H9 (cell line): ENCODE measurements around the gene LHX1. TPM values are rescaled to one million over a fixed set of nuclear protein-coding genes. Genes with fewer than 3 reads are reported as not detected.

Experiments
- DNase-seq: peaks from one replicate; pipeline ENCODE4 v3.0.0-alpha.2; 2017
- H2AFZ ChIP-seq: one replicate; pipeline ENCODE4 v1.6.1; 2013; ENCODE audit warnings: mild to moderate bottlenecking, low read length, control low read depth, moderate library complexity
- H2AK5ac ChIP-seq: 2 replicates; pipeline ENCODE4 v1.6.1; 2013; ENCODE audit warnings: low read length, control low read depth, mixed read lengths; ENCODE audit not compliant: insufficient read length
- H2BK120ac ChIP-seq: one replicate; pipeline ENCODE4 v1.6.1; 2013; ENCODE audit warnings: low read depth, mild to moderate bottlenecking, low read length, control low read depth, inconsistent platforms; ENCODE audit not compliant: poor library complexity, severe bottlenecking
- H2BK12ac ChIP-seq: 2 replicates; pipeline ENCODE4 v1.6.1; 2013; ENCODE audit warnings: low read length, control low read depth, mixed read lengths, low read depth; ENCODE audit not compliant: insufficient read length
- H2BK15ac ChIP-seq: 2 replicates; pipeline ENCODE4 v1.6.1; 2013; ENCODE audit warnings: low read depth, low read length, control low read depth
- H2BK20ac ChIP-seq: one replicate; pipeline ENCODE4 v1.6.1; 2013; ENCODE audit warnings: low read depth, mild to moderate bottlenecking, low read length, control low read depth, inconsistent platforms; ENCODE audit not compliant: poor library complexity, severe bottlenecking
- H2BK5ac ChIP-seq: 2 replicates; pipeline ENCODE4 v1.6.1; 2013; ENCODE audit warnings: low read length, control low read depth, mixed read lengths; ENCODE audit not compliant: insufficient read length
- H3K14ac ChIP-seq: 2 replicates; pipeline ENCODE4 v1.6.1; 2013; ENCODE audit warnings: low read length, control low read depth; ENCODE audit not compliant: insufficient read depth
- H3K18ac ChIP-seq: 2 replicates; pipeline ENCODE4 v1.6.1; 2013; ENCODE audit warnings: low read depth, mild to moderate bottlenecking, mixed read lengths, low read length, control low read depth; ENCODE audit not compliant: insufficient read length
- H3K23ac ChIP-seq: 2 replicates; pipeline ENCODE4 v1.6.1; 2013; ENCODE audit warnings: low read length, control low read depth, mixed read lengths, low read depth; ENCODE audit not compliant: insufficient read length
- H3K23me2 ChIP-seq: 2 replicates; pipeline ENCODE4 v1.6.1; 2013; ENCODE audit warnings: low read depth, mild to moderate bottlenecking, mixed read lengths, low read length, control low read depth; ENCODE audit not compliant: insufficient read length, poor library complexity, severe bottlenecking
- H3K27ac ChIP-seq: 2 replicates; pipeline ENCODE4 v1.5.1; 2013; ENCODE audit warnings: low read length, control low read depth, mixed read lengths, low read depth; ENCODE audit not compliant: insufficient read length
- H3K27me3 ChIP-seq: 2 replicates; pipeline ENCODE4 v1.6.1; 2013; ENCODE audit warnings: low read length, control low read depth, inconsistent platforms; ENCODE audit not compliant: insufficient read depth
- H3K4ac ChIP-seq: 2 replicates; pipeline ENCODE4 v1.6.1; 2013; ENCODE audit warnings: low read depth, mild to moderate bottlenecking, control low read depth, inconsistent platforms, low read length, moderate library complexity
- H3K4me1 ChIP-seq: 2 replicates; pipeline ENCODE4 v1.6.1; 2013; ENCODE audit warnings: low read length, control low read depth, inconsistent platforms; ENCODE audit not compliant: insufficient read depth
- H3K4me2 ChIP-seq: 2 replicates; pipeline ENCODE4 v1.6.1; 2013; ENCODE audit warnings: low read length, control low read depth, mixed read lengths; ENCODE audit not compliant: insufficient read length, insufficient read depth
- H3K56ac ChIP-seq: 2 replicates; pipeline ENCODE4 v1.6.1; 2013; ENCODE audit warnings: low read depth, mild to moderate bottlenecking, mixed read lengths, low read length, control low read depth; ENCODE audit not compliant: insufficient read length
- H3K79me1 ChIP-seq: 2 replicates; pipeline ENCODE4 v1.6.1; 2013; ENCODE audit warnings: low read depth, mild to moderate bottlenecking, moderate library complexity, low read length, control low read depth, inconsistent platforms; ENCODE audit not compliant: insufficient read depth, poor library complexity, severe bottlenecking
- H3K79me2 ChIP-seq: 2 replicates; pipeline ENCODE4 v1.6.1; 2013; ENCODE audit warnings: low read length, control low read depth, inconsistent platforms; ENCODE audit not compliant: insufficient read depth
- H3K9ac ChIP-seq: 2 replicates; pipeline ENCODE4 v1.6.1; 2013; ENCODE audit warnings: low read length, control low read depth, mixed read lengths; ENCODE audit not compliant: insufficient read length; ENCODE audit errors: extremely low read depth
- H3K9me3 ChIP-seq: one replicate; pipeline ENCODE4 v1.6.1; 2013; ENCODE audit warnings: low read depth, low read length, inconsistent platforms; ENCODE audit not compliant: control insufficient read depth
- H3T11ph ChIP-seq: one replicate; pipeline ENCODE4 v1.6.1; 2013; ENCODE audit warnings: mild to moderate bottlenecking, low read length, control low read depth, inconsistent platforms
- H4K20me1 ChIP-seq: one replicate; pipeline ENCODE4 v1.6.1; 2013; ENCODE audit not compliant: control insufficient read depth, insufficient read length, insufficient read depth
- H4K5ac ChIP-seq: 2 replicates; pipeline ENCODE4 v1.6.1; 2013; ENCODE audit warnings: low read depth, mild to moderate bottlenecking, mixed read lengths, low read length, control low read depth; ENCODE audit not compliant: insufficient read length
- H4K8ac ChIP-seq: replicated peaks from 2 replicates; pipeline ENCODE4 v1.6.1; 2013; ENCODE audit warnings: low read length, control low read depth, mixed read lengths, low read depth; ENCODE audit not compliant: insufficient read length
- H4K91ac ChIP-seq: 2 replicates; pipeline ENCODE4 v1.6.1; 2013; ENCODE audit warnings: low read depth, mild to moderate bottlenecking, moderate library complexity, mixed read lengths, low read length, control low read depth; ENCODE audit not compliant: insufficient read length
- H3K27ac Mint-ChIP-seq, 3 experiments: 2 replicates in 2 of 3; 3 replicates in 1 of 3; pipeline ENCODE4 v1.8.0; 2020 to 2021; ENCODE audit warnings: mixed read lengths in 3 of 3, mild to moderate bottlenecking in 1 of 3, moderate library complexity in 1 of 3
- H3K27me3 Mint-ChIP-seq: 2 replicates; pipeline ENCODE4 v1.8.0; 2021; ENCODE audit warnings: low read depth, mild to moderate bottlenecking, moderate library complexity, mixed read lengths
- H3K36me3 Mint-ChIP-seq, 3 experiments: 2 replicates in 2 of 3; 3 replicates in 1 of 3; pipeline ENCODE4 v1.8.0; 2020 to 2021; ENCODE audit warnings: low read depth in 3 of 3, mixed read lengths in 3 of 3; ENCODE audit not compliant: insufficient read depth in 1 of 3
- H3K4me1 Mint-ChIP-seq, 2 experiments: 2 replicates each; pipeline ENCODE4 v1.8.0; 2020; ENCODE audit warnings: mixed read lengths in 2 of 2
- H3K4me3 Mint-ChIP-seq, 2 experiments: 2 replicates in 1 of 2; 3 replicates in 1 of 2; pipeline ENCODE4 v1.8.0; 2020 to 2021; ENCODE audit warnings: mild to moderate bottlenecking in 2 of 2, mixed read lengths in 2 of 2, moderate library complexity in 1 of 2
- H3K9me3 Mint-ChIP-seq, 2 experiments: 2 replicates in 1 of 2; 3 replicates in 1 of 2; pipeline ENCODE4 v1.8.0; 2020; ENCODE audit warnings: mild to moderate bottlenecking in 2 of 2, mixed read lengths in 2 of 2, moderate library complexity in 1 of 2
- WGBS: extraction: QIAGEN DNeasy Blood & Tissue Kit; methylation state at CpG from one replicate; pipeline ENCODE4 v1.1.7; 2013; ENCODE audit warnings: missing lambda C conversion rate, low lambda C conversion rate, mixed read lengths; ENCODE audit not compliant: insufficient read length; ENCODE audit errors: extremely low coverage; 5-methylcytosine and 5-hydroxymethylcytosine counted together
- total RNA-seq: library from RNA; stranded (reverse); gene quantifications from 2 replicates; pipeline ENCODE4 v1.2.1, GENCODE V29; 2021
- TF ChIP-seq, protein P1 (sequence below): fragments of 200-600 bp; sonication (generic); conservative IDR thresholded peaks from 3 replicates; pipeline ENCODE4 v1.8.0; 2021; ENCODE audit warnings: antibody characterized with exemption, mild to moderate bottlenecking

Gene LHX1
- total RNA-seq, 1 experiment from 2014 or later: 0.22 TPM

DNA sequence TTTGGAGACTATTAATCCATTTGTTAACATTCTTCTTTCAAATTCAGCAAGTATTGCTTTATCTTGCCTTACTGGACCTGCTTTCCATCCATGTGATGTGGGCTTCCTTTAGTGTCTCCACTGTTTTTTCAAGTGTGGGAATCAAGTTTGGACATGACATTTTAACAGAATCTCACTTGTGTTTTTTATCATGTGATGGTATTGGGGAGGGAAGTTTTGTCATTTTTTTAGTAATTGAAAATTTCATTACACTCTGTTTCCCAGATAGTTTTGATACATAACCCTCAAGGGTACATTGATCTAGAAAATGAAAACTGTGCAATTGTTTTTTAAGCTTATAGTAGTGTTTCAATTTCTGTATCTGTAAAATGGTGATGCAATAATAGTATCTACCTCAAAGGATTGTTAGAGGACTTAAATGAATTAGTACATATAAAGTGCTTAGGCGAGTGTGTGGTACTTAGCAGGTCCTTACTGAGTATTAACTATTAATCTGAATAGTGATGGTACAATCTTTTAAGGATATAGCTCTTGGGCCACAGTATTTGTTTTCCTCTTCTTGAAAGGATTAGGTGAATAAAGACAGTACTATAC, 38.7 kb downstream of the LHX1 start:
- Histone ChIP-seq H2AFZ (no peak overlapping the region), H3K79me2 (no peaks in the 10 kb centered on the region), H4K20me1 (no peaks in the 10 kb centered on the region), H3K27me3 (no peaks in the 10 kb centered on the region), H4K8ac (no peak overlapping the region), H4K5ac (no peak overlapping the region), H2AK5ac (no peak overlapping the region), H3K18ac (no peak overlapping the region), H3K9ac (no peak overlapping the region), H3T11ph (no peak overlapping the region), H2BK20ac (no peak overlapping the region), H3K23me2 (no peaks in the 10 kb centered on the region), H3K4me1 (no peaks in the 10 kb centered on the region), H3K9me3 (no peaks in the 10 kb centered on the region), H2BK120ac (no peak overlapping the region), H2BK5ac (no peak overlapping the region), H3K27ac (no peak overlapping the region), H3K4me2 (no peak overlapping the region), H2BK15ac (no peak overlapping the region), H3K4ac (no peak overlapping the region), H3K23ac (no peak overlapping the region), H3K56ac (no peak overlapping the region), H3K79me1 (no peaks in the 10 kb centered on the region), H3K14ac (no peak overlapping the region), H2BK12ac (no peak overlapping the region), H4K91ac (no peak overlapping the region)
- Mint-ChIP-seq H3K9me3 (no peaks in the 10 kb centered on the region), H3K27ac (peak overlapping the region in 1 of 3 experiments; percentile 2; a peak in 2 of 7 replicates), H3K4me1 (peaks cover 25% of the 10 kb centered on the region in 2 experiments), H3K4me3 (no peak overlapping the region), H3K36me3 (peaks cover 0 to under 1% (median 0%) of the 10 kb centered on the region in 3 experiments; a peak in 2 of 7 replicates), H3K27me3 (no peaks in the 10 kb centered on the region)
- TF ChIP-seq, protein P1, sequence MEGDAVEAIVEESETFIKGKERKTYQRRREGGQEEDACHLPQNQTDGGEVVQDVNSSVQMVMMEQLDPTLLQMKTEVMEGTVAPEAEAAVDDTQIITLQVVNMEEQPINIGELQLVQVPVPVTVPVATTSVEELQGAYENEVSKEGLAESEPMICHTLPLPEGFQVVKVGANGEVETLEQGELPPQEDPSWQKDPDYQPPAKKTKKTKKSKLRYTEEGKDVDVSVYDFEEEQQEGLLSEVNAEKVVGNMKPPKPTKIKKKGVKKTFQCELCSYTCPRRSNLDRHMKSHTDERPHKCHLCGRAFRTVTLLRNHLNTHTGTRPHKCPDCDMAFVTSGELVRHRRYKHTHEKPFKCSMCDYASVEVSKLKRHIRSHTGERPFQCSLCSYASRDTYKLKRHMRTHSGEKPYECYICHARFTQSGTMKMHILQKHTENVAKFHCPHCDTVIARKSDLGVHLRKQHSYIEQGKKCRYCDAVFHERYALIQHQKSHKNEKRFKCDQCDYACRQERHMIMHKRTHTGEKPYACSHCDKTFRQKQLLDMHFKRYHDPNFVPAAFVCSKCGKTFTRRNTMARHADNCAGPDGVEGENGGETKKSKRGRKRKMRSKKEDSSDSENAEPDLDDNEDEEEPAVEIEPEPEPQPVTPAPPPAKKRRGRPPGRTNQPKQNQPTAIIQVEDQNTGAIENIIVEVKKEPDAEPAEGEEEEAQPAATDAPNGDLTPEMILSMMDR: no peak
- no CpG with 5 or more reads among the region's 1 CpG for WGBS
- DNase-seq: no peak
